ENCODE results near the gene TMEM178B. TPM values are rescaled to one million over a fixed set of nuclear protein-coding genes. Genes with fewer than 3 reads are reported as not detected.

TMEM178B gene
- total and polyA plus RNA-seq, 2 donors (not counting 1 experiment from before 2014, with no cell fraction given): 0.28 to 0.96 TPM

DNA sequence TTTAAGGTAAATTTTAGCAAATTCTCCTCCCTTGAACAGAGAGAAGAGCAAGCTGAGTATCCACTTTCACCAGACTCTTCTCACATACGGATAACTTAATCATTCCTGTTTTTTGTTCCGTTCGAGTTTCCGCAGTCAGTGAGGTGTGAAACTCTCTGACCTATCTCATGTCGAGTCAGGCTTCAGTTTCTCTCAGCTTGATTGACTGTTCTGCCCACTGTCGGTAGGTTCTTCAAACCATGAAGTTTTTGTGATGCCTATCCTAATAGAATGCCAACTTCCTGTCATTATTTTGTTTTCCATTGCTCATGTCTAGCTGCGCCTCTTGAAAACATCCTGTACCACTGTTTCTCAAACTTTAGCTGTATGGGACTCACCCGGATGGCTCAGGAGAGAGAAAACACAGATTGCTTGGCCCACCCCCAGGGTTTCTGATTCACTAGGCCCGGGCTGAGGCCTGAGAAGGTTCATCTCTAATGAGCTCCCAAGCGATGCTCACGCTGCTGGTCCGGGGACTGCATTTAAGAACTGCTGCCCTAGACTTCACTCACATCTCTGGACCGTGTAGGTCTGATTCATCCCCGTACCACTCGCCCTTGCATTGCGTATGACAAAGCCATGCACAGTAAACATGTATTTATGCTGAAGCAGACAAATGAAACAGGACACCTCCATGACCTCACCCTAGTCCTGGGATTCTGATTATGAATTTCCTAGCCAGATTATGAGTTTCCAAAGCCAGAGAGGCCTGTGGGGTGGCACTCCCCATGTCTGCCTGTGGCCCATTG is 269.0 kb downstream of the TMEM178B start:
- Mint-ChIP-seq H3K4me1 (no peaks in the 10 kb centered on the region), H3K9me3 (ENCODE audit: insufficient read depth) (no peaks in the 10 kb centered on the region), H3K27me3 (peaks cover 10% of the 10 kb centered on the region), H3K4me3 (no peak overlapping the region), H3K27ac (no peak overlapping the region)
- Histone ChIP-seq H4K20me1 (ENCODE audit: control insufficient read depth, insufficient read depth, low read length, poor library complexity, severe bottlenecking) (no peaks in the 10 kb centered on the region), H3K4me3 (ENCODE audit: control extremely low read depth in 1 of 5, extremely low read depth in 1 of 5, insufficient read depth in 1 of 5, low read depth in 2 of 5, low read length in 4 of 5) (no peak overlapping the region), H3K9ac (ENCODE audit: low read length) (no peak overlapping the region), H2AFZ (ENCODE audit: insufficient read depth, low read depth, low read length, poor library complexity, severe bottlenecking) (no peak overlapping the region), H3K79me2 (ENCODE audit: control insufficient read depth, insufficient read depth, low read length) (no peaks in the 10 kb centered on the region), H3K27me3 (replicated peaks in 1 of 4; ENCODE audit: control extremely low read depth in 1 of 4, control insufficient read depth in 3 of 4, insufficient read depth in 4 of 4, low read length in 3 of 4) (no peaks in the 10 kb centered on the region), H3K9me3 (ENCODE audit: control extremely low read depth in 1 of 3, control insufficient read depth in 2 of 3, insufficient read depth in 1 of 3, low read length in 2 of 3) (no peaks in the 10 kb centered on the region), H3K4me2 (replicated peaks; ENCODE audit: low read depth, low read length, poor library complexity, severe bottlenecking) (no peak overlapping the region), H3K27ac (ENCODE audit: low read length in 2 of 2) (no peak overlapping the region), H3K36me3 (replicated peaks in 1 of 2; ENCODE audit: control extremely low read depth in 1 of 2, control insufficient read depth in 1 of 2, extremely low read depth in 1 of 2, insufficient read depth in 2 of 2, low read length in 1 of 2) (no peaks in the 10 kb centered on the region), H3K4me1 (ENCODE audit: control insufficient read depth in 2 of 2, insufficient read depth in 2 of 2, low read length in 2 of 2) (no peaks in the 10 kb centered on the region)
- ChIA-PET CTCF (no interaction called here), POLR2A (no interaction called here)
- intact Hi-C loops (cut with micrococcal nuclease): no loop called here
- DNase-seq: no peak
- no peak for ATAC-seq (ENCODE audit: low read depth)
- 89% methylated on average over 14 of the region's 16 CpGs for whole genome bisulfite sequencing (ENCODE audit: insufficient coverage)
- no peak for TF ChIP-seq EZH2 (IDR thresholded peaks at IDR 0.05; ENCODE audit: borderline replicate concordance, insufficient read depth, low read depth, low read length, poor library complexity, severe bottlenecking)
- TF ChIP-seq, protein P1, sequence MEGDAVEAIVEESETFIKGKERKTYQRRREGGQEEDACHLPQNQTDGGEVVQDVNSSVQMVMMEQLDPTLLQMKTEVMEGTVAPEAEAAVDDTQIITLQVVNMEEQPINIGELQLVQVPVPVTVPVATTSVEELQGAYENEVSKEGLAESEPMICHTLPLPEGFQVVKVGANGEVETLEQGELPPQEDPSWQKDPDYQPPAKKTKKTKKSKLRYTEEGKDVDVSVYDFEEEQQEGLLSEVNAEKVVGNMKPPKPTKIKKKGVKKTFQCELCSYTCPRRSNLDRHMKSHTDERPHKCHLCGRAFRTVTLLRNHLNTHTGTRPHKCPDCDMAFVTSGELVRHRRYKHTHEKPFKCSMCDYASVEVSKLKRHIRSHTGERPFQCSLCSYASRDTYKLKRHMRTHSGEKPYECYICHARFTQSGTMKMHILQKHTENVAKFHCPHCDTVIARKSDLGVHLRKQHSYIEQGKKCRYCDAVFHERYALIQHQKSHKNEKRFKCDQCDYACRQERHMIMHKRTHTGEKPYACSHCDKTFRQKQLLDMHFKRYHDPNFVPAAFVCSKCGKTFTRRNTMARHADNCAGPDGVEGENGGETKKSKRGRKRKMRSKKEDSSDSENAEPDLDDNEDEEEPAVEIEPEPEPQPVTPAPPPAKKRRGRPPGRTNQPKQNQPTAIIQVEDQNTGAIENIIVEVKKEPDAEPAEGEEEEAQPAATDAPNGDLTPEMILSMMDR (IDR thresholded peaks at IDR 0.05): no peak

DNA sequence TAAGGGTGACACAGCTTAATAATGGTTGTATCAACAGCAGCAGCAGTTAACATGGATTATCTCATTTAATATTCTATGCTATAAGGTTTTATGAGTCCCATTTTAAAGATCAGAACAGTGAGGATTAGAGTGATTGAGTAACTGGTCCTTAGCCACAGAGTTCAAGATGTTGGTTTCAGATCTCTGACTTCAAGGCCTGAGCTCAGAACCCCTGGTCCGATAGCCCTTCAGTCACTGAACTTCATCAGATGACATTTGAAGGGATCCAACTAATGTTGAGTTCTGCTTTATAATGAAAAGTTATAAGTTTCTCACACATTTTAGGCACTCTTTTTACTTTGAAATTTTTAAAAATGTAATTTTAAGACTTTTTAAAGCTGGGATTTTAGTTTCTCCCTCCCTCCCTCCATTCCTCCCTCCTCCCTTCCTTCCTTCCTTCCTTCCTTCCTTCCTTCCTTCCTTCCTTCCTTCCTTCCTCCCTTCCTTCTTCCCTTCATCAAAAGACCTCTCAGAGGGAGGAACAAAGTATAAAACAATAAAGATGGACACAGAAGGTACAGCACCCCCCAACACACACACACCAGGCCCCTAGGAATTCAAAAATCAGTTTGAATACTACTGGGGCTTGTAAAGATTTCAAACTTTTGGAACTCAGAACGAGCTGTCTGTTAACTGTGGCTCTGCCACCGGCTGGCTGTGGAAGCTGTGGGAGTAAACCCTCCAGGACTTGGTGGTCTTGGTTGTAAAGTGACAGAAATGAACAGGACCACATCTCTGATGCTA is 270.5 kb downstream of the TMEM178B start:
- Histone ChIP-seq H3K27me3 (replicated peaks in 1 of 4; ENCODE audit: control extremely low read depth in 1 of 4, control insufficient read depth in 3 of 4, insufficient read depth in 4 of 4, low read length in 3 of 4) (peaks cover 0 to 3% (median 0%) of the 10 kb centered on the region in 4 experiments), H3K9ac (ENCODE audit: low read length) (no peak overlapping the region), H3K4me3 (ENCODE audit: control extremely low read depth in 1 of 5, extremely low read depth in 1 of 5, insufficient read depth in 1 of 5, low read depth in 2 of 5, low read length in 4 of 5) (no peak overlapping the region), H4K20me1 (ENCODE audit: control insufficient read depth, insufficient read depth, low read length, poor library complexity, severe bottlenecking) (no peaks in the 10 kb centered on the region), H3K4me2 (replicated peaks; ENCODE audit: low read depth, low read length, poor library complexity, severe bottlenecking) (no peak overlapping the region), H2AFZ (ENCODE audit: insufficient read depth, low read depth, low read length, poor library complexity, severe bottlenecking) (no peak overlapping the region), H3K9me3 (ENCODE audit: control extremely low read depth in 1 of 3, control insufficient read depth in 2 of 3, insufficient read depth in 1 of 3, low read length in 2 of 3) (no peaks in the 10 kb centered on the region), H3K27ac (ENCODE audit: low read length in 2 of 2) (no peak overlapping the region), H3K4me1 (ENCODE audit: control insufficient read depth in 2 of 2, insufficient read depth in 2 of 2, low read length in 2 of 2) (no peaks in the 10 kb centered on the region), H3K79me2 (ENCODE audit: control insufficient read depth, insufficient read depth, low read length) (no peaks in the 10 kb centered on the region), H3K36me3 (replicated peaks in 1 of 2; ENCODE audit: control extremely low read depth in 1 of 2, control insufficient read depth in 1 of 2, extremely low read depth in 1 of 2, insufficient read depth in 2 of 2, low read length in 1 of 2) (no peaks in the 10 kb centered on the region)
- no peak overlapping the region for H3K4me3 Mint-ChIP-seq
- ATAC-seq (ENCODE audit: low read depth) (no peak), DNase-seq (no peak)
- WGBS (ENCODE audit: insufficient coverage): no CpG with 5 or more reads among the region's 3 CpGs
- TF ChIP-seq EZH2 (IDR thresholded peaks at IDR 0.05; ENCODE audit: borderline replicate concordance, insufficient read depth, low read depth, low read length, poor library complexity, severe bottlenecking): no peak
- TF ChIP-seq, protein P1 (IDR thresholded peaks at IDR 0.05): no peak
- no peaks in the 10 kb centered on the region for H3K9me3 Mint-ChIP-seq (ENCODE audit: insufficient read depth)
- H3K27ac Mint-ChIP-seq: no peak overlapping the region
- CTCF ChIA-PET: no interaction called here
- intact Hi-C loops (cut with micrococcal nuclease): no loop called here
- no peaks in the 10 kb centered on the region for H3K4me1 Mint-ChIP-seq
- H3K27me3 Mint-ChIP-seq: peaks cover 16% of the 10 kb centered on the region
- POLR2A ChIA-PET: no interaction called here

Measured in B cell (primary cell).